Measurements from ENCODE around the gene C8B.

Gene C8B

DNA sequence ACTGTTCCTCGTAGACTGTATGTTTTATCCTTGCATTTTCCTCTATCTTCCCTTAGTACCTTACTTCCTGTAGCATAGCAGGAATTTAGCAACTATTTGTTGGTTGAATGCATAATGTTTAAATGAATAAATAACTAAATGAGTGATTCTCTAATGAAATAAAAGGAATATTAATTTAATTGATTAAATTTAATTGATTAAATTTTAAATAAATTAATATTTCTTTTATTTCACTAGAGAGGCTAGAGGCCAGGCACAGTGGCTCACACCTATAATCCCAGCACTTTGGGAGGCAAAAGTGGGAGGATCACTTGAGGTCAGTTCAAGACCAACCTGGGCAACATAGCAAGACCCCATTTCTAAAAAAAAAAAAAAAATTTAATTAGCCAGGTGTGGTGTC lies 25.8 kb downstream of the C8B start:
- DNase-seq = no peak
- in situ Hi-C loops (cut with HindIII; ENCODE audit: low pct_ligation_motif_present, low pct_unique_long_range_greater_than_20kb, low sequenced_read_pairs) = no loop called here

- no peak for DNase-seq
- in situ Hi-C loops (cut with HindIII; ENCODE audit: low pct_ligation_motif_present, low pct_unique_long_range_greater_than_20kb, low sequenced_read_pairs) = no loop called here
These were observed 26.6 kb downstream of the C8B start for GRCh38 chr1:56939209-56939608.

- DNase-seq = no peak
- in situ Hi-C loops (cut with HindIII; ENCODE audit: low pct_ligation_motif_present, low pct_unique_long_range_greater_than_20kb, low sequenced_read_pairs) = no loop called here
These were observed 27.2 kb downstream of the C8B start for GRCh38 chr1:56938646-56939045.

DNA sequence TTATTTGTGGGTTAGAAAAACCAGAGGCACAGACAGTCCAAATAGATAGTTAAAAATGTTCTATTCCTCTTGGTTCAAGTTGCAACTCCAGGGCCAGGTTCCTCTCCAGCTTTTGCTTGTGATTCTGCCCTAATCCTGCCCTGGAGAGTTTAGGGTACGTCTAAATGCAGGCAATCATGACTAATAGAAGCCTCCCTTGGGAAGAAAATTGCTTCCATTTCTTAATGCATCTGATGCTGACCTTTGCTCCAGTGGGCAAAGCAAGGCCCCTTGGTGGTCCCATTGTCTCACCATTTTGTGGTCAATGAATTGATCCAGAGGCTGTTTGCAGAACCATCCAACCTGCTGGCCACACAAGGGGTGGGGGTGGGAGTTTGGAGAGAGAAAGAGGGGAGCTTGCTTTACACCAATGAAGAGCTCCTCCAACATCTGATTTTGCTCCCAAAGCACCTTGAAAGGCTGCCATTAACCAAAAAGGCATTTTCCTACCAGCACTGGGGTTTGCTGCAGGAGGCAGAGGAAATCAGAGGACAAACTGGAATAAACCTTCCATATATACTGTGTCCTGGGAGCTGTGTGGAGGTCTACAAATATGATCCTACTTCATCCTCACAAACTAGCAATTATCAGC lies 31.3 kb downstream of the C8B start:
- in situ Hi-C loops (cut with HindIII; ENCODE audit: low pct_ligation_motif_present, low pct_unique_long_range_greater_than_20kb, low sequenced_read_pairs) = no loop called here
- no peak for DNase-seq

DNA sequence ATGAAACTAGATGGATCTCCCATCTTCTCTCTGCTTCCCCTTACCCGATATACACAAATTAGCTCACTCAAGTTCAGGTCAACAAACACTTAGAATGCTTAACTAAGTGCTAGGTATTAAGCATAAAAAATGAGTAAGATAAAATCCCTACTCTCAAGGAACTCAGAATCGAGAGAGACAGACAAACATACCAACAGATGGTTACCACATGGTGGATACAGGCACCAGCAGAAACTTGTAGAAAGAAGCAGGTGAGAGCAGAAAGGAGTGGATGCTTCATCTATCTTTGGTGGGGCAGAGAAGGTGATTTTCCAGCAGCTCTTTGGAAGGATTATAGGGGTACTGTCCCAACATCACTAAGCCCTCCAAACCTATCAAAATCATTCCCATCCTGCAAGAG lies 32.2 kb downstream of the C8B start:
- in situ Hi-C loops (cut with HindIII; ENCODE audit: low pct_ligation_motif_present, low pct_unique_long_range_greater_than_20kb, low sequenced_read_pairs) = no loop called here

GRCh38 chr1:56933161-56933560 lies 32.7 kb downstream of the C8B start:
- no peak for DNase-seq
- in situ Hi-C loops (cut with HindIII; ENCODE audit: low pct_ligation_motif_present, low pct_unique_long_range_greater_than_20kb, low sequenced_read_pairs) = no loop called here

More for the DNA sequence above, 32.2 kb downstream of the C8B start:
- DNase-seq = no peak

DNA sequence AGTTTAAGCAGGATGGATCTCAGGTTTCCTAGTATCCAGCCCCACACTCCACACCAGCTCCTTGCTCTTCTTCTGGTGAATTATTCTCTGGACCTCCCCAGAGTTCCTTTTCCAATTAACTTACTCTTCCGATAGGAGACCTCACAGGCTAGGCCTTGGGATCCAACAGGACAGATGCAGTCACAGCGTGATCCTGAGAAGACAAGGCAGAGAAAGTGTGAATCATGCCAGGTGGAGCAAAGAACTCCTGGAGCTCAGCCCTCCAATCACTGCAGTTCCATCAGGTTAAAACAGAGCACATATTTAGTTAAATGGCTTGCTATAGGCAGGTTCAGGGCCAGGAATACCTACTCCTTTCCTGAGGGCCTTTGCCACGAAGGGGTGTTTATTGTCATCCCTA lies 34.1 kb downstream of the C8B start:
- in situ Hi-C loops (cut with HindIII; ENCODE audit: low pct_ligation_motif_present, low pct_unique_long_range_greater_than_20kb, low sequenced_read_pairs) = no loop called here
- DNase-seq = no peak

- no peak for DNase-seq
- in situ Hi-C loops (cut with HindIII; ENCODE audit: low pct_ligation_motif_present, low pct_unique_long_range_greater_than_20kb, low sequenced_read_pairs) = no loop called here
These were observed 34.6 kb downstream of the C8B start for GRCh38 chr1:56931211-56931610.

- in situ Hi-C loops (cut with HindIII; ENCODE audit: low pct_ligation_motif_present, low pct_unique_long_range_greater_than_20kb, low sequenced_read_pairs) = no loop called here
- DNase-seq = no peak
These were observed 36.3 kb downstream of the C8B start for GRCh38 chr1:56929492-56929891.

- no peak for DNase-seq
- in situ Hi-C loops (cut with HindIII; ENCODE audit: low pct_ligation_motif_present, low pct_unique_long_range_greater_than_20kb, low sequenced_read_pairs) = no loop called here
These were observed 37.8 kb downstream of the C8B start for GRCh38 chr1:56927986-56928385.

DNA sequence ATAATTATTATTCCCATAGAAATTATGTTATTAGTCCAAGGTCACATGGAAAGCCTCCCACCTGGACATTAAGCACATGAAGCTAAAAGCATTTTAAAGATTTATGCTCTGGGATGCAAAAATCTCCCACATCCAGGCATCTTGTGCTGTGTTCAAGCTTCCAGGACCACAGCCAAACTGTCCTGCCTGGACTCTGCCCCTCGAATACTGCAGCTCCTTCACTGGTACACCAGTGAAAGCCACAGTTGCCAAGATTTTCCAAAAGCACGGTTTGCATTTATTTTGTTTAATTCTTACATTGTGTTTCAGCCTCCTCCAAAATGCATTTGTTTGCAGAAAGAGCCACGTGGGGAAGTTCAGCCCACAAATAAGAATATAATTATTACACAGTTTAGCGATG lies 38.6 kb downstream of the C8B start:
- no peak for DNase-seq
- in situ Hi-C loops (cut with HindIII; ENCODE audit: low pct_ligation_motif_present, low pct_unique_long_range_greater_than_20kb, low sequenced_read_pairs) = no loop called here

DNA sequence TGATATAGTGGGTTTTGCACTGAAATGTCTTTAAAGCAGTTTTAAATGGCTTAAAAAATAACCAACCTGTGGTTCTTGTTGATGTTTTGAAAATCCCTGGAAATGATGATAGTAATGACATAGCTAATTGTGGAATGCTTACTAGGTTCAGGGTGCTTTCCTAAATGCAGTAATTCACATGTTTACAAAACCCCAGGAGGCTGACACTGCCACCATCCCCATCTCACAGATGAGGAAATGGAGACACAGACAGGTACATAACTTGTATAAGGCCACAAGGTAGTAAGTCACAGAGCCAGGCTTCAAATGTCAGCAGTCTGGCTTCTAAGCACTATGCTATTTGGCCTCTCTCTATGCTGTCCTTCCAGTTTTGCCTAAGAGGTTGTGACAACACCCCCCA lies 40.6 kb downstream of the C8B start:
- in situ Hi-C loops (cut with HindIII; ENCODE audit: low pct_ligation_motif_present, low pct_unique_long_range_greater_than_20kb, low sequenced_read_pairs) = no loop called here
- no peak for DNase-seq

GRCh38 chr1:56924116-56924515 lies 41.7 kb downstream of the C8B start:
- no peak for DNase-seq
- in situ Hi-C loops (cut with HindIII; ENCODE audit: low pct_ligation_motif_present, low pct_unique_long_range_greater_than_20kb, low sequenced_read_pairs) = no loop called here

GRCh38 chr1:56923201-56923600 lies 42.6 kb downstream of the C8B start:
- no peak for DNase-seq
- in situ Hi-C loops (cut with HindIII; ENCODE audit: low pct_ligation_motif_present, low pct_unique_long_range_greater_than_20kb, low sequenced_read_pairs) = no loop called here

DNA sequence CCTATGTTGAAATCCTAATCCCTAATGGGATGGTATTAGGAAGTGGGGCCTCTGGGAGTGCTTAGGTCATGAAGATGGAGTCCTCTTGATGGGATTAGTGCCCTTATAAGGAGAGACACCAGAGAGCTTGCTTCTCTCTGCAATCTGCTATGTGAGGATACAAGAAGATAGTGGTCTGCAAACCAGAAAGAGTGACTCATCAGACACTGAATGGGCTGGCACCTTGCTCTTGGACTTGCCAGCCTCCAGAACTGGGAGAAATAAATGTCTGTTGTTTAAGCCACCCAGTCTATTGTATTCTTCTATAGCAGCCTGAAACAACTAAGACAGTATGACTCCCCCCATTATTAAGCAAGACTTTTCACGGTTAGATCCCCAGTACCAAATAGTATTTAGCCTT lies 43.3 kb downstream of the C8B start:
- in situ Hi-C loops (cut with HindIII; ENCODE audit: low pct_ligation_motif_present, low pct_unique_long_range_greater_than_20kb, low sequenced_read_pairs) = no loop called here
- DNase-seq = no peak

GRCh38 chr1:56922070-56922469 lies 43.7 kb downstream of the C8B start:
- in situ Hi-C loops (cut with HindIII; ENCODE audit: low pct_ligation_motif_present, low pct_unique_long_range_greater_than_20kb, low sequenced_read_pairs) = no loop called here

GRCh38 chr1:56921479-56921878 lies 44.3 kb downstream of the C8B start:
- no peak for DNase-seq
- in situ Hi-C loops (cut with HindIII; ENCODE audit: low pct_ligation_motif_present, low pct_unique_long_range_greater_than_20kb, low sequenced_read_pairs) = no loop called here

More at GRCh38 chr1:56922070-56922469, 43.7 kb downstream of the C8B start:
- no peak for DNase-seq

DNA sequence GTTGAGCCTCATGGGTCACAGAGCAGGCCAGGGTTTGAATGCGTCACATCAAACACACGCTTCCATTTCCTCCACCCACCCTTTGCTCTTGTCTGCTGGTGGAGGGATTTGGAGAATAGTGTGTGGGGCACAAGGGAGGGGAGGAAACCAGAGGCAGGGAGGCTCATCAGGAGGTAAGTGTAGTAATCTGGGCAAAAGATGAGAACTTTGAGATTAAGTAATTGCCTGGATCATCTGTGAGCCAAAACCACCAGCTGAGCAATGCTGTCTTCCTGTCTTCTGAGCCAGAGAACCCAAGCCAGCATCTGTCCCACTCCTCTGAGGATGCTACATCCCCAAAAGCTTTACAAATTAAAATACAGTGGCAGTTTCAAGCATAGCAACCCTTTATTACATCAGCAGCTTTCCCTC lies 45.2 kb downstream of the C8B start:
- in situ Hi-C loops (cut with HindIII; ENCODE audit: low pct_ligation_motif_present, low pct_unique_long_range_greater_than_20kb, low sequenced_read_pairs) = no loop called here

GRCh38 chr1:56917356-56917755 lies 48.5 kb downstream of the C8B start:
- DNase-seq = no peak
- in situ Hi-C loops (cut with HindIII; ENCODE audit: low pct_ligation_motif_present, low pct_unique_long_range_greater_than_20kb, low sequenced_read_pairs) = no loop called here

More for the DNA sequence above, 45.2 kb downstream of the C8B start:
- no peak for DNase-seq

GRCh38 chr1:56916630-56917029 lies 49.2 kb downstream of the C8B start:
- in situ Hi-C loops (cut with HindIII; ENCODE audit: low pct_ligation_motif_present, low pct_unique_long_range_greater_than_20kb, low sequenced_read_pairs) = no loop called here
- no peak for DNase-seq

- no peak for DNase-seq
- in situ Hi-C loops (cut with HindIII; ENCODE audit: low pct_ligation_motif_present, low pct_unique_long_range_greater_than_20kb, low sequenced_read_pairs) = no loop called here
These were observed 49.9 kb downstream of the C8B start for GRCh38 chr1:56915960-56916359.
